GM23248 (cell line): ENCODE data around the gene MYEF2. TPM values are rescaled to one million over a fixed set of nuclear protein-coding genes. Genes with fewer than 3 reads are reported as not detected.

ENCODE experiments used
- DNase-seq: peaks from one replicate; pipeline ENCODE4 v3.0.0-alpha.2; 2015
- H2AFZ ChIP-seq: fragments of 200-600 bp; sonication (generic); 2 replicates; pipeline ENCODE4 v1.6.1; 2016; ENCODE audit warnings: antibody characterized with exemption
- H3F3A ChIP-seq: fragments of 200-600 bp; sonication (generic); 2 replicates; pipeline ENCODE4 v1.6.1; 2016; ENCODE audit warnings: mild to moderate bottlenecking, antibody characterized with exemption, mixed run types; ENCODE audit not compliant: insufficient read depth
- H3K27ac ChIP-seq: fragments of 200-600 bp; sonication (generic); 2 replicates; pipeline ENCODE4 v1.5.1; 2016; ENCODE audit warnings: mild to moderate bottlenecking
- H3K27me3 ChIP-seq: fragments of 200-600 bp; sonication (generic); replicated peaks from 2 replicates; pipeline ENCODE4 v1.6.1; 2016; ENCODE audit warnings: mild to moderate bottlenecking; ENCODE audit not compliant: insufficient read depth
- H3K36me3 ChIP-seq: fragments of 200-600 bp; sonication (generic); 2 replicates; pipeline ENCODE4 v1.6.1; 2016; ENCODE audit warnings: low read depth, mild to moderate bottlenecking
- H3K4me1 ChIP-seq: fragments of 200-600 bp; sonication (generic); 2 replicates; pipeline ENCODE4 v1.6.1; 2016; ENCODE audit warnings: mild to moderate bottlenecking; ENCODE audit not compliant: insufficient read depth
- H3K4me2 ChIP-seq: fragments of 200-600 bp; sonication (generic); one replicate; pipeline ENCODE4 v1.6.1; 2016; ENCODE audit warnings: mild to moderate bottlenecking; ENCODE audit not compliant: unreplicated experiment
- H3K4me3 ChIP-seq: fragments of 200-600 bp; sonication (generic); 2 replicates; pipeline ENCODE4 v1.5.1; 2016; ENCODE audit warnings: mild to moderate bottlenecking
- H3K79me2 ChIP-seq: fragments of 200-600 bp; sonication (generic); 2 replicates; pipeline ENCODE4 v1.6.1; 2016; ENCODE audit warnings: mild to moderate bottlenecking; ENCODE audit not compliant: insufficient read depth
- H3K9ac ChIP-seq: fragments of 200-600 bp; sonication (generic); 2 replicates; pipeline ENCODE4 v1.6.1; 2016; ENCODE audit warnings: mild to moderate bottlenecking
- H3K9me2 ChIP-seq: fragments of 200-600 bp; sonication (generic); 2 replicates; pipeline ENCODE4 v1.6.1; 2016; ENCODE audit warnings: mixed run types, mild to moderate bottlenecking, moderate library complexity; ENCODE audit not compliant: insufficient read depth
- H3K9me3 ChIP-seq: fragments of 200-600 bp; sonication (generic); one replicate; pipeline ENCODE4 v1.6.1; 2017; ENCODE audit warnings: low read depth
- H4K20me1 ChIP-seq: fragments of 200-600 bp; sonication (generic); 2 replicates; pipeline ENCODE4 v1.6.0; 2016; ENCODE audit not compliant: insufficient read depth
- EZH2 ChIP-seq: fragments of 200-600 bp; sonication (generic); IDR thresholded peaks from 2 replicates; pipeline ENCODE4 v1.6.1; 2018; ENCODE audit warnings: antibody characterized with exemption, mild to moderate bottlenecking; ENCODE audit not compliant: insufficient read depth, poor library complexity, severe bottlenecking
- EZH2phosphoT487 ChIP-seq: fragments of 200-600 bp; sonication (generic); IDR thresholded peaks from 2 replicates; pipeline ENCODE4 v1.6.1; 2018; ENCODE audit warnings: antibody characterized with exemption, moderate library complexity, mild to moderate bottlenecking, low read depth; ENCODE audit not compliant: insufficient read depth
- WGBS, 2 experiments: methylation state at CpG; one replicate each; pipeline ENCODE4 v1.1.6; 2015 to 2017; ENCODE audit warnings: low lambda C conversion rate in 2 of 2, low coverage in 1 of 2; ENCODE audit errors: missing lambda C conversion rate in 2 of 2; 5-methylcytosine and 5-hydroxymethylcytosine counted together
- in situ Hi-C: fragments of 300-500 bp; cut with MboI; formaldehyde crosslinking; loops from 2 replicates; pipeline ENCODE4 v1.15.0; 2020
- polyA plus RNA-seq: library from polyadenylated mRNA; unstranded; fragments of >200 nt; fragmentation: Nextera tagmentation; extraction: Ambion mirVana; gene quantifications from 2 replicates; pipeline ENCODE4 v1.2.1, GENCODE V29; 2016
- total RNA-seq: library from RNA; depleted of rRNA; stranded (reverse); fragments of >200 nt; shearing (Covaris generic); gene quantifications from 2 replicates; pipeline ENCODE4 v1.2.3, GENCODE V29; 2014

MYEF2 gene
- total and polyA plus RNA-seq, 2 experiments from 2014 or later = 1.7 to 1.8 TPM

- H3K27me3 ChIP-seq = peaks cover 5% of the 10 kb centered on the region; the same call in 1 of the 2 replicates
- no peaks in the 10 kb centered on the region for H3K9me3 ChIP-seq
- in situ Hi-C loops = no loop called here
- H3K4me2 ChIP-seq = no peak overlapping the region
- H2AFZ ChIP-seq = no peak overlapping the region
- DNase-seq = no peak
- no peak overlapping the region for H3K9ac ChIP-seq
- H3K36me3 ChIP-seq = no peaks in the 10 kb centered on the region
- no peaks in the 10 kb centered on the region for H4K20me1 ChIP-seq
- no peaks in the 10 kb centered on the region for H3K4me1 ChIP-seq
- H3F3A ChIP-seq = no peaks in the 10 kb centered on the region
- no peak overlapping the region for H3K4me3 ChIP-seq
- no peak overlapping the region for H3K27ac ChIP-seq
- TF ChIP-seq EZH2 = no peak
- no peak for TF ChIP-seq EZH2phosphoT487
- no peaks in the 10 kb centered on the region for H3K9me2 ChIP-seq
- 24 to 26% methylated on average over 1 of the region's 1 CpG for WGBS, 2 experiments
- no peaks in the 10 kb centered on the region for H3K79me2 ChIP-seq
Observed at GRCh38 chr15:48221261-48221660, 43.2 kb upstream of the MYEF2 start.

- H3K9ac ChIP-seq = no peak within 1 kb of the TSS
- in situ Hi-C loops = no loop called here
- H3K36me3 ChIP-seq = no peaks in the 10 kb centered on the region
- H3K9me2 ChIP-seq = no peaks in the 10 kb centered on the region
- no peaks in the 10 kb centered on the region for H3K9me3 ChIP-seq
- H3K4me1 ChIP-seq = no peaks in the 10 kb centered on the region
- no peaks in the 10 kb centered on the region for H3K79me2 ChIP-seq
- no peaks in the 10 kb centered on the region for H4K20me1 ChIP-seq
- H3K4me3 ChIP-seq = no peak within 1 kb of the TSS
- H3K27ac ChIP-seq = no peak within 1 kb of the TSS
- H2AFZ ChIP-seq = no peak within 1 kb of the TSS
- DNase-seq = no peak
- no peak for TF ChIP-seq EZH2phosphoT487
- no peak for TF ChIP-seq EZH2
- WGBS, 2 experiments = 52 to 75% methylated on average over 1 of the region's 1 CpG
- H3K27me3 ChIP-seq = no peaks in the 10 kb centered on the region
- no peak within 1 kb of the TSS for H3K4me2 ChIP-seq
- H3F3A ChIP-seq = no peaks in the 10 kb centered on the region
Observed at GRCh38 chr15:48205981-48206380, 27.9 kb upstream of the MYEF2 start, which contains the start of gene SLC12A1. TSS of gene SLC12A1 (plus strand) at chr15:48206302. CDS start at chr15:48207720, 1,418 bp downstream.

DNA sequence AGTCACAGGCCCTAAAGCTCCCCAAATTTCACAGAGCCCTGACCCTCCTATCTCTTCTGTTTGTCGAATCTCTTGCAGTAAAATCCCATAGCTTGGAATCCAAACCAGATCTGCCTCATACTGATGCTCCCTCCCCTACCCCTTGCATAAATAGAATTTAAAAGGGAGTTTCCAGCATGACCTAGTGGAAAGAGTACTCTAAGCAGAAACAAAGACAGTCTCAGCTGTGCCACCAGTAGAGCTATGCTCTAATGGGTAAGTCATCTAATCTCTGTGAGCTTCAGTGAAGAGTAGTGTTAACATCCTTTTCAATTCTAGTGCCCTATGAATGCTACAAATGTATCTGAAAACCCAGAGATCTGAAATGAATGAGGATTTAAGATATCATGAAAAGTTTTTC, 24.0 kb upstream of the MYEF2 start:
- 9 to 19% methylated on average over 1 of the region's 1 CpG for WGBS, 2 experiments
- no peaks in the 10 kb centered on the region for H3K9me2 ChIP-seq
- H3K9ac ChIP-seq = no peak overlapping the region
- in situ Hi-C loops = no loop called here
- no peak overlapping the region for H3K4me2 ChIP-seq
- no peak overlapping the region for H3K27ac ChIP-seq
- H3K36me3 ChIP-seq = no peaks in the 10 kb centered on the region
- no peak overlapping the region for H3K4me3 ChIP-seq
- H3F3A ChIP-seq = no peaks in the 10 kb centered on the region
- H3K27me3 ChIP-seq = no peaks in the 10 kb centered on the region
- H3K79me2 ChIP-seq = no peaks in the 10 kb centered on the region
- H3K9me3 ChIP-seq = no peaks in the 10 kb centered on the region
- H4K20me1 ChIP-seq = no peaks in the 10 kb centered on the region
- H2AFZ ChIP-seq = no peak overlapping the region
- no peak for DNase-seq
- TF ChIP-seq EZH2phosphoT487 (no peak), EZH2 (no peak)
- no peaks in the 10 kb centered on the region for H3K4me1 ChIP-seq

GRCh38 chr15:48191574-48192225, 13.6 kb upstream of the MYEF2 start, which contains the start of gene CTXN2:
TSS of gene CTXN2 (plus strand) at chr15:48191665. CDS start at chr15:48201301, 9,636 bp downstream.
- Histone ChIP-seq H4K20me1 (no peaks in the 10 kb centered on the region), H3K4me3 (no peak within 1 kb of the TSS), H3K27me3 (no peaks in the 10 kb centered on the region), H3K9me3 (no peaks in the 10 kb centered on the region), H3K9ac (no peak within 1 kb of the TSS), H3K36me3 (no peaks in the 10 kb centered on the region), H2AFZ (no peak within 1 kb of the TSS), H3K27ac (no peak within 1 kb of the TSS), H3K9me2 (no peaks in the 10 kb centered on the region; the same call in 1 of the 2 replicates), H3K4me1 (no peaks in the 10 kb centered on the region), H3K4me2 (no peak within 1 kb of the TSS), H3F3A (no peaks in the 10 kb centered on the region), H3K79me2 (no peaks in the 10 kb centered on the region)
- 11 to 12% methylated on average over 31 of the region's 31 CpGs for WGBS, 2 experiments
- in situ Hi-C loops = no loop called here
- TF ChIP-seq EZH2phosphoT487 (no peak), EZH2 (no peak)
- DNase-seq = no peak
